ENCODE data around the gene RFTN1. TPM values are rescaled to one million over a fixed set of nuclear protein-coding genes. Genes with fewer than 3 reads are reported as not detected.

The RFTN1 gene
- total and polyA plus RNA-seq, 2 donors (not counting 3 experiments of a cell fraction or from before 2014, with no cell fraction given) = 40.3 to 43.3 TPM

DNA sequence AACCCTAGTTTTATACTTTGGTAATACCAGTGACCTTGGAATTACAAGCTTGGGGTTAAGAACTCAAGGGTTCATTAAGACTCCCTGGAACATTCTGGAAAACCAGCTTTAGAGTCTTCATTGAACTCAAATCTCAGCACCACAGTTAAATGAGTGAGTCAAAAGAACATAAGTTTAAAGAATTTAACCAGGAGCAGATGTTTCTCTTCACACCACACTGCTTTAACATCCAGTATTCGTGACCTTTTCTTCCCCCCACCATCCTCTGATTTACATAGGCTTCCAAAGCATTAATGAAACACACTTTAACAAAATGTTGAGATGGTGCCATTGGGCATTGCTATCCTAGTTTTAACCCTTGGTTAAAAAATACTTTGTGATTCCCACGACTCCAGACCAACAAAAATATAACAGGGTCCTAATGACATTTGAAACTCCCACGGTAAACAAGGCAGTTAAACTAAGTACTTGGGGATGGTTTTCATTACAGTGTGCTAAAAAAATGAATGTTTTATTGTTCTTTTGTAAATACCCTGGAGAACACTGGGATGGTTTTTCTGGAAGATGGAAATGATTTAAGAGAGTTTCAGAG is 124.6 kb downstream of the RFTN1 start:
- H3K9me1 ChIP-seq (replicated peaks; ENCODE audit: control insufficient read depth, extremely low read depth, insufficient read depth, low read length) = peaks cover 2% of the 10 kb centered on the region
- no peak overlapping the region for H2AFZ ChIP-seq (ENCODE audit: low read depth, low read length)
- POLR2A ChIA-PET = no interaction called here
- dilution Hi-C loops (cut with MboI; ENCODE audit: extremely low pct_ligation_motif_present, low sequenced_read_pairs) = no loop called here
- H3K79me2 ChIP-seq (ENCODE audit: control insufficient read depth, insufficient read depth, low read length) = peaks cover 2% of the 10 kb centered on the region
- no peak overlapping the region for H3K27ac ChIP-seq (ENCODE audit: insufficient read depth, low read depth, low read length)
- CTCF ChIA-PET = no interaction called here
- no peak overlapping the region for H3K4me2 ChIP-seq (ENCODE audit: insufficient read depth, low read length)
- FAIRE-seq (no peak), DNase-seq (ENCODE audit: low read depth, low spot score) (no peak)
- H3K4me1 ChIP-seq (ENCODE audit: control insufficient read depth, extremely low read depth, insufficient read depth, low read length) = no peaks in the 10 kb centered on the region
- TF ChIP-seq, protein P1, sequence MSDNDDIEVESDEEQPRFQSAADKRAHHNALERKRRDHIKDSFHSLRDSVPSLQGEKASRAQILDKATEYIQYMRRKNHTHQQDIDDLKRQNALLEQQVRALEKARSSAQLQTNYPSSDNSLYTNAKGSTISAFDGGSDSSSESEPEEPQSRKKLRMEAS (IDR thresholded peaks at IDR 0.05; ENCODE audit: insufficient read depth, insufficient read length) = no peak
- TF ChIP-seq POLR2A (IDR thresholded peaks at IDR 0.05; ENCODE audit: low read depth, low read length) (no peak), POLR2AphosphoS5 (IDR thresholded peaks at IDR 0.05; ENCODE audit: insufficient read depth, low read depth, low read length) (no peak), MYC (IDR thresholded peaks at IDR 0.05; ENCODE audit: low read depth, low read length) (no peak), GATA2 (IDR thresholded peaks at IDR 0.05; ENCODE audit: insufficient read depth, insufficient read length, low read depth, low read length) (no peak)
- H3K36me3 ChIP-seq (ENCODE audit: control insufficient read depth in 2 of 2, extremely low read depth in 1 of 2, insufficient read depth in 2 of 2, low read length in 2 of 2) = no peaks in the 10 kb centered on the region
- no TSS peak for BruUV-seq (replicated peaks)
- H3K27me3 ChIP-seq (ENCODE audit: control insufficient read depth in 2 of 2, insufficient read depth in 2 of 2, low read length in 2 of 2) = no peaks in the 10 kb centered on the region
- no peaks in the 10 kb centered on the region for H4K20me1 ChIP-seq (replicated peaks; ENCODE audit: control insufficient read depth, extremely low read depth, insufficient read depth, low read length)
- no peak overlapping the region for H3K4me3 ChIP-seq (replicated peaks in 1 of 3; ENCODE audit: insufficient read depth in 1 of 3, low read depth in 1 of 3, low read length in 3 of 3)
- intact Hi-C loops (cut with micrococcal nuclease) = no loop called here
- H3K9me3 ChIP-seq (replicated peaks; ENCODE audit: control insufficient read depth, insufficient read depth, low read length) = no peaks in the 10 kb centered on the region
- no peak overlapping the region for H3K9ac ChIP-seq (replicated peaks; ENCODE audit: extremely low read depth, insufficient read depth, low read length)

DNA sequence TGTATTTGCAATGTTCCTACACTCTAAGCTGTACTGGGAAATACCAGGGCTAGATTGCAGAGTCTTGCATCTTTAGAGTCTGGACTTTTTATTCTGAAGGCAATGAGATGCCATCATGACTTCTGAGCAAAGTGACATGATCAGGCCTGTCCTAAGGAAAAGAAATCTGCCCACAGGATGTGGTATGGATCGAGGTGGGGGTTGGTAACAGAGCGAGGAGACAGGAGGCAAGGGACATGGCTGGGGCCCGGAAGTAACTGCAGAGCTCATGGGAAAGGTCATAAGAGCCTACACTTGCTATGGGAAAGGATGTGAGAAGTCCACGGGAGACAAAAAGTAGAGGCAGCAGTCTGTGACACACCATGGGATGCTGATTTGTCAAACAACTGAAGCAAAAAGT is 126.9 kb downstream of the RFTN1 start:
- H3K9me3 ChIP-seq (replicated peaks; ENCODE audit: control insufficient read depth, insufficient read depth, low read length) = no peaks in the 10 kb centered on the region
- peaks cover 2% of the 10 kb centered on the region for H3K9me1 ChIP-seq (replicated peaks; ENCODE audit: control insufficient read depth, extremely low read depth, insufficient read depth, low read length)
- dilution Hi-C loops (cut with MboI; ENCODE audit: extremely low pct_ligation_motif_present, low sequenced_read_pairs) = no loop called here
- no peaks in the 10 kb centered on the region for H3K27me3 ChIP-seq (ENCODE audit: control insufficient read depth in 2 of 2, insufficient read depth in 2 of 2, low read length in 2 of 2)
- intact Hi-C loops (cut with micrococcal nuclease) = no loop called here
- TF ChIP-seq EZH2 (IDR thresholded peaks at IDR 0.05; ENCODE audit: borderline replicate concordance, low read depth, low read length, severe bottlenecking) = no peak
- no peak for TF ChIP-seq JUN (IDR thresholded peaks at IDR 0.05; ENCODE audit: borderline replicate concordance, insufficient read depth, insufficient read length, low read depth)
- no peak for TF ChIP-seq FOS (IDR thresholded peaks at IDR 0.05; ENCODE audit: borderline replicate concordance, insufficient read depth, low read length)
- TF ChIP-seq, protein P1 (IDR thresholded peaks at IDR 0.05; ENCODE audit: insufficient read depth, insufficient read length) = no peak
- no peak for TF ChIP-seq GATA2 (IDR thresholded peaks at IDR 0.05; ENCODE audit: insufficient read depth, insufficient read length, low read depth, low read length)
- TF ChIP-seq MYC (IDR thresholded peaks at IDR 0.05; ENCODE audit: low read depth, low read length) = no peak
- TF ChIP-seq POLR2AphosphoS5 (IDR thresholded peaks at IDR 0.05; ENCODE audit: insufficient read depth, low read depth, low read length) = no peak
- no peak for TF ChIP-seq POLR2A (IDR thresholded peaks at IDR 0.05; ENCODE audit: low read depth, low read length)
- TF ChIP-seq CTCF (IDR thresholded peaks at IDR 0.05; ENCODE audit: extremely low read depth in 1 of 2, insufficient read depth in 1 of 2, low read depth in 1 of 2, low read length in 2 of 2) = no peak
- H4K20me1 ChIP-seq (replicated peaks; ENCODE audit: control insufficient read depth, extremely low read depth, insufficient read depth, low read length) = no peaks in the 10 kb centered on the region
- H3K27ac ChIP-seq (ENCODE audit: insufficient read depth, low read depth, low read length) = no peak overlapping the region
- H2AFZ ChIP-seq (ENCODE audit: low read depth, low read length) = no peak overlapping the region
- no peak overlapping the region for H3K4me3 ChIP-seq (replicated peaks in 1 of 3; ENCODE audit: insufficient read depth in 1 of 3, low read depth in 1 of 3, low read length in 3 of 3)
- FAIRE-seq = no peak
- BruUV-seq (replicated peaks) = no TSS peak
- CTCF ChIA-PET = no interaction called here
- H3K79me2 ChIP-seq (ENCODE audit: control insufficient read depth, insufficient read depth, low read length) = no peaks in the 10 kb centered on the region
- POLR2A ChIA-PET = no interaction called here
- DNase-seq (ENCODE audit: low read depth, low spot score) = no peak
- no peak overlapping the region for H3K4me2 ChIP-seq (ENCODE audit: insufficient read depth, low read length)
- H3K36me3 ChIP-seq (ENCODE audit: control insufficient read depth in 2 of 2, extremely low read depth in 1 of 2, insufficient read depth in 2 of 2, low read length in 2 of 2) = no peaks in the 10 kb centered on the region
- no peak overlapping the region for H3K9ac ChIP-seq (replicated peaks; ENCODE audit: extremely low read depth, insufficient read depth, low read length)
- H3K4me1 ChIP-seq (ENCODE audit: control insufficient read depth, extremely low read depth, insufficient read depth, low read length) = no peaks in the 10 kb centered on the region
